Activated naive CD8-positive, alpha-beta T cell treated with anti-CD3 and anti-CD28 coated beads, Interleukin-2, amount 50 U/mL, for 24 hours (primary cell): ENCODE results near the gene DENND5A.
"Not testable (repeated sequence)": the region's sequence is repeated elsewhere in the genome, so short reads cannot be mapped to it uniquely, and the experiment has no call there.

Experiments
- ATAC-seq: fragments of 150-1000 bp; cut with Tn5 transposase; one replicate; pipeline ENCODE4 v1.10.0; 2021
- DNase-seq: peaks from one replicate; pipeline ENCODE4 v3.0.0; 2021
- H3K27ac Mint-ChIP-seq: one replicate; pipeline ENCODE4 v1.8.0; 2021; ENCODE audit warnings: mild to moderate bottlenecking, mixed read lengths
- H3K27me3 Mint-ChIP-seq: one replicate; pipeline ENCODE4 v1.8.0; 2021; ENCODE audit warnings: mixed read lengths
- H3K36me3 Mint-ChIP-seq: one replicate; pipeline ENCODE4 v1.8.0; 2021; ENCODE audit warnings: low read depth, mixed read lengths
- H3K4me1 Mint-ChIP-seq: one replicate; pipeline ENCODE4 v1.8.0; 2021; ENCODE audit warnings: mixed read lengths
- H3K4me3 Mint-ChIP-seq: one replicate; pipeline ENCODE4 v1.8.0; 2021; ENCODE audit warnings: mild to moderate bottlenecking, moderate library complexity, mixed read lengths
- H3K9me3 Mint-ChIP-seq: one replicate; pipeline ENCODE4 v1.8.0; 2021; ENCODE audit warnings: mixed read lengths

Gene DENND5A

DNA sequence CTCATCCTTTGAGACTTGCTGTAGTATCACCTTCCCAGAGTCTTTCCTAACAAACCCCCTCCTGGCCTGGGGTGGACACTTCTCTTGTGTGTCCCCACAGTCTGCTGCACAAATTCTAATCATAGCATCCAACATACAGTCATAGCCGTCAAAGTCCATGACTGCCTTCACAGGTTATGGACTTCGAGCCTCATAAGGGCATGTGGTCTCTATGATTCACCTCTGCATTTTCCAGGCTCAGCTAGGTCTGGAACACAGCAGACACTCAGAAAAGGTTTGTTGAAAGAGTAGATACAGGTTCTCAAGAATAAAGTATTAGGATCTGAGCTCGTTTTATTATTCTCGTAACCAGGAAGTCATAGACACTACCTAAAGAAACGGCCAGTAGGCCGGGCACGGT lies 160.6 kb downstream of the DENND5A start:
- Mint-ChIP-seq H3K9me3 (no peaks in the 10 kb centered on the region), H3K4me3 (no peak overlapping the region), H3K27me3 (no peaks in the 10 kb centered on the region), H3K27ac (no peak overlapping the region), H3K36me3 (no peaks in the 10 kb centered on the region), H3K4me1 (no peaks in the 10 kb centered on the region)
- ATAC-seq = no peak
- DNase-seq = no peak

DNA sequence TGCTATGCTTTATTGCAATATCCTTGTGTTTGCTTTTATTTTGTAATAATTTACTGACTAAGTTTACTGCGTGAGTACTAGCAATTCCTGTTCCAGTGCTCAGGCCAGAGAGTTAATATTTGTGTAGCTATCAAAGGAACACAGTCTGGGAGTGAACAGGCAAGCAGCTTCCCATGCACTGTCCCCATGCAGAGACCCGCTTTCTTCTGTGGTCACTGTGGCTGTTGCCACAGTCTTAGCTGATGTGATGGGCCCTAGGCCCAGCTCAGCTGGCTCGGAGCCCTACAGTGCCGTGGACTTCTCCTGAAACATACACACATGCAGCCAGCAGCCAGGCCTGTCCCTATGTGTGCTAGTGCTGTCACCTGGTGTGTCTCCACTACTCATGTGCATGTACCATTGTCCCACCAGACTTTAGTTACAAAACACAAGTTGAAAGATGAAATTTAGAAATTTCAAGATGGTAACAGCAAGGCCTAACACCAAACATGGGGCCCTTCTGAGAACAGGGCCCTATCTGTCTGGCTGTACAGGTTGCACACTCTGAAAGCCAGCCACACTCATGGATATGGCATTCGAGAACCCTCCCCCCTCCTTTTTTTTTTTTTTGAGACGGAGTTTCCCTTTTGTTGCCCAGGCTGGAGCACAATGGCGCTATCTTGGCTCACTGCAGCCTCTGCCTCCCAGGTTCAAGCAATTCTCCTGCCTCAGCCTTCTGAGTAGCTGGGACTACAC lies 161.4 kb downstream of the DENND5A start:
- no peaks in the 10 kb centered on the region for H3K27me3 Mint-ChIP-seq
- no peaks in the 10 kb centered on the region for H3K36me3 Mint-ChIP-seq
- no peak overlapping the region for H3K4me3 Mint-ChIP-seq
- H3K9me3 Mint-ChIP-seq = no peaks in the 10 kb centered on the region
- no peak overlapping the region for H3K27ac Mint-ChIP-seq
- no peak for ATAC-seq
- no peaks in the 10 kb centered on the region for H3K4me1 Mint-ChIP-seq
- no peak for DNase-seq

DNA sequence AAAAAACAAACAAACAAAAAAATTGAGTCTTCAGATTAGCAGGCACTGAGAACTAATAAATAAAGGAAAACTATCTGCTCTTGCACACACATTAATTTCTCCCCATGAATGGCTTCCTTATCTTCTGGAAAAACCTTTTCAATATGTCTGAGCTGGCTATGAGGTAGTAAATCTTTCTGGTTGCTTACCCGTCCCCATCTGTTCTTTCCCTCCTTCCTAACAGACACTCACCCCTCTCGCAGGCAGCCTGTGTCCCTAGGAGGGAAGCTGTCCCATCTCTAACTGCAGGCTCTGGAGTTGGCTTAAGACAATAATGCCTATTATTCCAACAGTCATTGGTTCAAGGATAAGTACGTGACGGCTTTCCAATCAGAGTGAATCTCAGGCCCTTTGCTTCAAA lies 165.5 kb downstream of the DENND5A start:
- Mint-ChIP-seq H3K4me3 (no peak overlapping the region), H3K9me3 (no peaks in the 10 kb centered on the region), H3K27ac (no peak overlapping the region), H3K36me3 (no peaks in the 10 kb centered on the region), H3K4me1 (no peaks in the 10 kb centered on the region), H3K27me3 (no peaks in the 10 kb centered on the region)
- DNase-seq = no peak
- no peak for ATAC-seq

DNA sequence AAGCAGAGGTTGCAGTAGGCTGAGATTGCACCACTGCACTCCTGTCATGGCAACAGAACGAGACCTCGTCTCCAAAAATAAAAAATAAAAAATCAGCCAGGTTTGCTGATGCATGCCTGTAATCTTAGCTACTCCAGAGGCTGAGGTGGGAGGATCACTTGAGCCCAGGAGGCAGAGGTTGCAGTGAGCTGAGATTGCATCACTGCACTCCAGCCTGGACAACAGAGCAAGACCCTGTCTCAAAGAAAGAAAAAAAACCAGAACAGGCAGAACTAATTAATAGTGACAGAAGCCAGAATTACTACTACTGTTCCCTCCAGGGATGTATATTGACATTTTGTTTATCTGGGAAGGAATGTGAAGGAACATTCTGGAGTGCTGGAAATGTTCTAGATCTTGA lies 166.7 kb downstream of the DENND5A start:
- not testable (repeated sequence) for H3K27ac Mint-ChIP-seq, H3K27me3 Mint-ChIP-seq, H3K36me3 Mint-ChIP-seq, H3K9me3 Mint-ChIP-seq, ATAC-seq, H3K4me1 Mint-ChIP-seq, H3K4me3 Mint-ChIP-seq, DNase-seq

DNA sequence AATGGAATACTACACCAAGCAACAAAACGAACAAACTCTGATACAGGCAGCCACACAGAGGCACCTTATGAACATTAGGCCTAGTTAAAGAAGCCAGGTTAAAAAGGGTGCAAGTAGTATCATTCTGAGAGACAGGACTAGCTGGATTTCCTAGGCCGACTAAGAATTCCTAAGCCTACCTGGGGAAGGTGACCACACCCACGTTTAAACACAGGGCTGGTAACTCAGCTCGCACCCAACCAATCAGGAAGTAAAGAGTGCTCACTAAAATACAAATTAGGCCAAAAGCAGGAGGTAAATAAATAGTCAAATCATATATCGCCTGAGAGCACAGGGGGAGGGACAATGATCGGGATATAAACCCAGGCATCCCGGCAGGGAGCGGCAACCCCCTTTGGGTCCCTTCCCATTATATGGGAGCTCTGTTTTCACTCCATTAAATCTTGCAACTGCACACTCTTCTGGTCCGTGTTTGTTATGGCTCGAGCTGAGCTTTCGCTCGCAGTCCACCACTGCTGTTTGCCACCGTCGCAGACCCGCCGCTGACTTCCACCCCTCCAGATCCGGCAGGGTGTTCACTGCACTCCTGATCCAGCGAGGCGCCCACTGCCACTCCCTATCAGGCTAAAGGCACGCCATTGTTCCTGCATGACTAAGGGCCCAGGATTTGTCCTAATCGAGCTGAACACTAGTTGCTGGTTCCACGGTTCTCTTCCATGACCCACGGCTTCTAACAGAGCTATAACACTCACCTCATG lies 167.8 kb downstream of the DENND5A start:
- H3K9me3 Mint-ChIP-seq, H3K4me3 Mint-ChIP-seq, DNase-seq, H3K36me3 Mint-ChIP-seq, H3K4me1 Mint-ChIP-seq, H3K27ac Mint-ChIP-seq, ATAC-seq: not testable (repeated sequence)
- peaks cover 18% of the 10 kb centered on the region for H3K27me3 Mint-ChIP-seq

DNA sequence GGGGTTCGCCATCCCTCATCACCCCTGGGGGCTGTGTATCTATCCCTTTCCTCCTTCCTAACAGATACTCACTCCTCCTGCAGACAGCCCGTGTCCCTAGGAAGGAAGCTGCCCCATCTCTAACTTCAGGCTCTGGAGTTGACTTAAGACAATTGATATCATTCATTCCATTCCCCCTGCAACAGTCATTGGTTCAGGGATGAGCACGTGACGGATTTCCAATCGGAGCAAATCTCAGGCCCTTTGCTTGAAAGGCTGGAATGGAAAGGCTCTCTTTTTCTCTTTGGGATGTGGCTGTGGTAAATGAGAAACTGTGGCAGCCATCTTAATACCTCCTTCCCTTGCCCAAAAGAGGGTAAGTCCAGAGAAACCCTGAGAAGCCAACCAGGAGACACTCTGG lies 168.7 kb downstream of the DENND5A start:
- DNase-seq (no peak), ATAC-seq (no peak)
- Mint-ChIP-seq H3K36me3 (no peaks in the 10 kb centered on the region), H3K9me3 (no peaks in the 10 kb centered on the region), H3K4me1 (peaks cover 3% of the 10 kb centered on the region), H3K27me3 (peaks cover 24% of the 10 kb centered on the region), H3K27ac (no peak overlapping the region), H3K4me3 (no peak overlapping the region)

DNA sequence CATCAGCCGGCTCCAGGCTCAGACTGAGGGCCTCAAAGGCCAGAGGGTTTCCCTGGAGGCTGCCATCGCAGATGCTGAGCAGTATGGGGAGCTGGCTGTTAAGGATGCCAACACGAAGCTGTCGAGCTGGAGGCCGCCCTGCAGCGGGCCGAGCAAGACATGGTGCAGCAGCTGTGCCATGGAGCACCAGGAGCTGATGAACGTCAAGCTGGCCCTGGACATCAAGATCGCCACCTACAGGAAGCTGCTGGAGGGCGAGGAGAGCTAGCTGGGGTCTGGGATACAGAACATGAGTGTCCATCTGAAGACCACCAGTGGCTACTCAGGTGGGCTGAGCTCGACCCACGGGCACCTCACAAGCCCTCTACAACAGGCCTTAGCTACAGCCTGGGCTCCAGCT lies 169.7 kb downstream of the DENND5A start:
- Mint-ChIP-seq H3K36me3 (no peaks in the 10 kb centered on the region), H3K27ac (no peak overlapping the region), H3K4me1 (peaks cover 3% of the 10 kb centered on the region), H3K9me3 (no peaks in the 10 kb centered on the region), H3K4me3 (no peak overlapping the region), H3K27me3 (peaks cover 28% of the 10 kb centered on the region)
- DNase-seq (no peak), ATAC-seq (no peak)

DNA sequence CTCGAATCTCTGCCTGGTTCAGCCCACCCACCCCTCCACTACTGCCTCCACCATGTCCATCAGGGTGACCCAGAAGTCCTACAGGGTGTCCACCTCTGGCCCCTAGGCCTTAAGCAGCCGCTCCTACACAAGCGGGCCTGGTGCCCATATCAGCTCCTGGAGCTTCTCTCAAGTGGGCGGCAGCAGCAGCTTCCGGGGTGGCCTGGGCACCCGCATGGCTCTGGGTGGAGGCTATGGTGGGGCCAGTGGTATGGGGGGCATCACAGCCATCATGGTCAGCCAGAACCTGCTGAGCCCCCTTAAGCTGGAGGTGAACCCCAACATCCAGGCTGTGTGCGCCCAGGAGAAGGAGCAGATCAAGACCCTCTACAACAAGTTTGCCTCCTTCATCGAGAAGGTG lies 170.7 kb downstream of the DENND5A start:
- H3K36me3 Mint-ChIP-seq = no peaks in the 10 kb centered on the region
- ATAC-seq = no peak
- H3K27me3 Mint-ChIP-seq = peaks cover 37% of the 10 kb centered on the region
- H3K4me3 Mint-ChIP-seq = no peak overlapping the region
- no peak for DNase-seq
- no peak overlapping the region for H3K27ac Mint-ChIP-seq
- H3K4me1 Mint-ChIP-seq = peaks cover 3% of the 10 kb centered on the region
- H3K9me3 Mint-ChIP-seq = no peaks in the 10 kb centered on the region

DNA sequence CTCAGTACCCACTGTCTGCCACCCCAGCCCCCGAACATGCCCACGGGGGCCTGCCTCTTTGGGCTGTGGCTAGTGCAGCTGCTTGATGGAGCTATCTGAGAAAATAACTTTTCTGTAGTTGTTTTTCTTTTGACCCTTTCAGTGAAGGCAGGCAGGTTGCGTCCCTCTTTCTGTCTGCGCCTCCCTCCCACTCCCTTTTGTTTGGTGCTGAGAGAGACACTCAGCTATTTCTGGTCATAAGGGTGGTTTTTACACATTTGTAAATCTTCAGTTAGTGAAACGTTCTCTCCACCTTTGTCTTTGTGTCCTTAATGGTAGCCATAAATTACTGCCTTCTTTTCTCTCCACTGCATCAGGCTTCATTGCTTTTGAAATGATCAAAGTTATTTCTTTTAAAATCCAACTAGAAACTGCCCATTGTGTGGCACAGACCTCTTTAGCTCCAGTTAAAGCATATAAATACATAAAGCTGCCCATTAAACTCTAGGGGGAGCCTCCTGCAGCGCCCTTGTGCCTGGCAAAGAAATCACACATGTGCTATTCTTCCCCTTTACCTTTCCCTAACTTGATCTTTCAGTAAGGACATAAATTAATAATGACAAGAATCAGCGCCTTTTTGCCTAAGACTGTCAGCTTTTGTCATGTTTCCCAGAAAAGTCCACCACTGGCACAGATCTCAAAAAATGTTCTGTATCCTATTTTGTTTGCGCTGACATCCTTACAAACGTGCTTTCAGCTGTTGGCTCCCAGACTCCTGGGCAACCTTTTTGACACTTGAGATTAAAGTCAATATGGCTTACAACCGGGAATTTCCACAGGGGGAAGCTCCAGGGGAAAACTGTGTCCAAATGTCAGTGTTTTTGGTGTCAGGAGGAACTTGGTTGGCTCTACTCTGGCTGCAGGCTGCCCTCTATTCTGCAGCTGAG lies 172.0 kb downstream of the DENND5A start:
- Mint-ChIP-seq H3K36me3 (no peaks in the 10 kb centered on the region), H3K4me3 (no peak overlapping the region), H3K9me3 (no peaks in the 10 kb centered on the region), H3K27me3 (peaks cover 46% of the 10 kb centered on the region), H3K27ac (no peak overlapping the region), H3K4me1 (peaks cover 3% of the 10 kb centered on the region)
- DNase-seq = no peak
- ATAC-seq = no peak

DNA sequence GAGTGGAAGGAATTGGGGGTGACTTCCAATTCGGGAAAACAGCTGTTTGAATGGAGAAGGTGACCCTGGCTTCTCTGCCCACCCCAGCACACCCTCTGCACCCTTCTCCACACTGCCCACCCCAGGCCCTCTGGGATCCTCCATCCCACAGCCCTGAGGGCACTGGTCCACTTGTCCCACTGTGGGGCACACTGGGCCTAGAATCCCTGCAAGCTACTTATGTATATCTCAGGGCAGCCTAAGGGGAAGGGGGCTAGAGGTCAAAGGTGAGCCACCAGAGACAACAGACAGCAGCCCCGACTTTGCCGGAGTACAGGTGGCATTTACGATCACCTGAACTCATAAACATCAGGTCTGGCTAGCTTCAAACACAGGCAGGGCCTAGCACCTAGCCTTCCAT lies 173.1 kb downstream of the DENND5A start:
- Mint-ChIP-seq H3K27ac (no peak overlapping the region), H3K27me3 (peaks cover 52% of the 10 kb centered on the region), H3K4me3 (peak overlapping the region; percentile 37), H3K36me3 (no peaks in the 10 kb centered on the region), H3K9me3 (no peaks in the 10 kb centered on the region), H3K4me1 (peaks cover 3% of the 10 kb centered on the region)
- ATAC-seq (no peak), DNase-seq (no peak)

DNA sequence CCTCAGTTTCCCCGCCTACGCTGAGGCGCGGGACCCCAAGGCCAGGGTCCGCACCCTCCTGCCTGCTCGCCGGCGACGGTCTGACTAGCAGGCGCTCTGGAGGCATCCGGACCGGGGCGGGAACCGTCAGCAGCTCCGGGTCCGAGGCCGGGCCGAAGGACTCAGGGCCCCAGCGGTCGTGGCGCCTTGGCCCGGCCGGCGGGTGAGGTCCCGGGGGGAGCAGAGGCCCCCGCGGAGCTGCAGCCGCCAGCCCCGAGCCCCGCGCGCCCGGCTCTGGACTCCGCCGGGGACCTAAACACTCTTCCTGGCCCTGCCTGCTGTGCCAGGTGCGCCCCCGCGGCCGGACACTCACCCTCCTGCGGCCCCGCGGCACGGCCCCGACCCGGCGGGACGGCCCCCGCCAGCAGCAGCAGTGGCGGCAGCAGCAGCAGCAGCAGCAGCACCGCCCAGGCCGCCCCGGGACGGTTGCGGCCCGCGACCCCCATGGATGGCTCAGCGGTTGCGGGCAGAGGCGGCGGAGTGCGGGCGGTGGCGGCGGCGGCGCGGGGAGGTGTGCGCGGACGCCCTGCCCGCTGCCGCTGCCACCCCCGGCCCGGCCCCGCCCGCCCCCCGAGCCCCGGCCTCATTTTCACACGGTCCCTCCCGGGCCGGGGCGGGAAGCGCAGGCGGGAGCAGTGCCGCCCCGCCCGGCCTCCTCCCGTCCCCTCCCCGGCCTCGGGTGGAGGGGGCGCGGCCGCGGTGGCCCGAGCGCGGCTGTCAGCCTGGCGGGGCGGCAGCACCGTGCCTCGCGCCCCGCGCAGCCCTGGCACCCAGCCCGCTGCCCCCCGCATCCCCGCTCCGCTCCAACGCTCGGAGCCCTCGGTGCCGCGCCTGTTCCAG lies 173.9 kb downstream of the DENND5A start, which contains the start of gene SCUBE2:
TSS of gene SCUBE2 (minus strand) at position 556 of the 879 bp plus-strand sequence. CDS start at position 485, 71 bp downstream.
- DNase-seq = no peak
- peaks cover 3% of the 10 kb centered on the region for H3K4me1 Mint-ChIP-seq
- H3K4me3 Mint-ChIP-seq = peak within 1 kb of the TSS; percentile 37
- ATAC-seq = no peak
- peaks cover 53% of the 10 kb centered on the region for H3K27me3 Mint-ChIP-seq
- H3K36me3 Mint-ChIP-seq = no peaks in the 10 kb centered on the region
- H3K27ac Mint-ChIP-seq = no peak within 1 kb of the TSS
- H3K9me3 Mint-ChIP-seq = no peaks in the 10 kb centered on the region

DNA sequence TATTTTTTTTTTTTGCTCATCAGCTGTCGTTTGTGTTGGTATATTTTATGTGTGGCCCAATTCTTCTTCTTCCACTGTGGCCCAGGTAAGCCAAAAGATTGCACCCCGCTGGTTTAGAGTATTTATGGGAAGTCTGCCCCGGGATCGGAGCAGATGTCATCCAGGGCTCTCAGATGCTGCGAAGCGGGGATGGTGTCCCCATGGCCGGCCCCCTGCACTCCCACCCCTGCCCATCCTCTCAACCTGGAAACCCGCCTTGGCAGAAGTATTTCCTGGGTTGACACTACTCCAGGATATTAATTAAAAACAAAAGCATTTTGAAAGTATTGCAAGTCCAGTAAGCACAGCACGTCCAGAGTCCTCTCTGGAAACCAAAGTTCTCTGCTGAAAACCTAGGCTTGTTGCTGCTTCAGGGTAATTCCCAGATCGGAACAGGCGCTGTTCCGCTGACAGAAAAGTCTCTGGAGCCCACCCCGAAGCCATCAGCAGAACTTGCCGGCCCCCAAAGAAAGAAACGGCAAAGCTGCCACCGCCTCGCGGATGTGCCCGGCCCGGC lies 174.6 kb downstream of the DENND5A start:
- Mint-ChIP-seq H3K27ac (no peak overlapping the region), H3K27me3 (peaks cover 57% of the 10 kb centered on the region), H3K36me3 (no peaks in the 10 kb centered on the region), H3K4me3 (peak overlapping the region; percentile 22), H3K4me1 (peaks cover 3% of the 10 kb centered on the region), H3K9me3 (no peaks in the 10 kb centered on the region)
- no peak for DNase-seq
- ATAC-seq = no peak

DNA sequence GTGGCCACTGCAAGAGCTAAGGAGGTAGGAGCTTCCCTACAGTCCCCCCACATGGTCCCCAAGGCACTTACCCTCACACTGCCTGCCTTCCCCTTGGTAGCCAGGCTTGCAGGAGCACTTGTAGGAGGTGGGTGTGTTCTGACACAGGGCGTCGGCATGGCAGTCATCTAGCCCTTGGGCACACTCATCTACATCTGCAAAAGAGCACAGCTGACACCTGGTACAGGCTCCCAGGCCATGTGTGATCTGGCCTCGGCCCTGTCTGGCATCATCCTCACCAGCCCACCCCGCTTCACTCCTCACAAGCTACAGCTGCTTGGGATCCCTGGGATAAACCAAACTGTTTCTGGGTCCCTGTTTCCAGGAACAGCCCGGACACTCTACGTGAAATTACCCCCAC lies 175.5 kb downstream of the DENND5A start:
- peaks cover 62% of the 10 kb centered on the region for H3K27me3 Mint-ChIP-seq
- DNase-seq (no peak), ATAC-seq (peak; percentile 27)
- H3K9me3 Mint-ChIP-seq = no peaks in the 10 kb centered on the region
- H3K36me3 Mint-ChIP-seq = no peaks in the 10 kb centered on the region
- peaks cover 3% of the 10 kb centered on the region for H3K4me1 Mint-ChIP-seq
- no peak overlapping the region for H3K4me3 Mint-ChIP-seq
- H3K27ac Mint-ChIP-seq = no peak overlapping the region
